Caco-2 (cell line): ENCODE results near the gene PROX1. TPM values are rescaled to one million over a fixed set of nuclear protein-coding genes. Genes with fewer than 3 reads are reported as not detected.

Source experiments
- BruUV-seq: library from RNA; stranded (reverse); fragments of 400-500 nt; replicated peaks from 2 replicates; lab custom pipeline; 2021; lab: Mats Ljungman, UMichigan
- CTCF ChIA-PET: fragments of 300-600 bp; sonication (Branson Sonifier 250); formaldehyde crosslinking; loops from one replicate; lab custom pipeline; 2022; ENCODE audit warnings: antibody characterized with exemption; lab: Charles Lee
- POLR2A ChIA-PET: fragments of 300-600 bp; sonication (Branson Sonifier 250); formaldehyde crosslinking; loops from one replicate; lab custom pipeline; 2022; ENCODE audit warnings: antibody characterized with exemption; lab: Charles Lee
- DNase-seq, 2 experiments: peaks; one replicate each; pipeline versions ENCODE4 v3.0.0 to v3.0.0-alpha.2; 2020 to 2022
- H3K27me3 ChIP-seq: replicated peaks from 2 replicates; pipeline ENCODE4 v1.6.0; 2011; ENCODE audit warnings: low read length; ENCODE audit not compliant: control insufficient read depth, insufficient read depth
- H3K36me3 ChIP-seq: 2 replicates; pipeline ENCODE4 v1.5.1; 2011; ENCODE audit warnings: low read length; ENCODE audit not compliant: control insufficient read depth, insufficient read depth
- H3K4me1 ChIP-seq: fragments of 250-450 bp; sonication (Bioruptor Pico); 2 replicates; pipeline ENCODE4 v1.5.1; 2020; ENCODE audit warnings: mild to moderate bottlenecking
- H3K4me3 ChIP-seq: 2 replicates; pipeline ENCODE4 v1.5.1; 2011; ENCODE audit warnings: low read depth, mild to moderate bottlenecking, control low read depth, low read length
- H3K9me3 ChIP-seq: fragments of 250-450 bp; sonication (Bioruptor Pico); 2 replicates; pipeline ENCODE4 v1.5.1; 2020; ENCODE audit warnings: mild to moderate bottlenecking, moderate library complexity
- H3K27ac Mint-ChIP-seq: one replicate; pipeline ENCODE4 v1.8.0; 2022; ENCODE audit warnings: mixed read lengths; ENCODE audit not compliant: unreplicated experiment
- H3K27me3 Mint-ChIP-seq: one replicate; pipeline ENCODE4 v1.8.0; 2022; ENCODE audit warnings: mixed read lengths; ENCODE audit not compliant: insufficient read depth, unreplicated experiment
- H3K36me3 Mint-ChIP-seq: one replicate; pipeline ENCODE4 v1.8.0; 2022; ENCODE audit warnings: mild to moderate bottlenecking, mixed read lengths; ENCODE audit not compliant: insufficient read depth, unreplicated experiment
- H3K4me1 Mint-ChIP-seq: one replicate; pipeline ENCODE4 v1.8.0; 2022; ENCODE audit warnings: low read depth, mixed read lengths; ENCODE audit not compliant: unreplicated experiment
- H3K4me3 Mint-ChIP-seq: one replicate; pipeline ENCODE4 v1.8.0; 2022; ENCODE audit warnings: mild to moderate bottlenecking, moderate library complexity, mixed read lengths; ENCODE audit not compliant: unreplicated experiment
- H3K9me3 Mint-ChIP-seq: one replicate; pipeline ENCODE4 v1.8.0; 2022; ENCODE audit warnings: mixed read lengths; ENCODE audit not compliant: unreplicated experiment
- intact Hi-C: fragments of 100-400 bp; cut with micrococcal nuclease; formaldehyde crosslinking; loops from one replicate; pipeline ENCODE4 v1.10.0; 2022; ENCODE audit not compliant: unreplicated experiment
- total RNA-seq: library from RNA; stranded (reverse); gene quantifications from 2 replicates; pipeline ENCODE4 v1.2.3, GENCODE V29; 2022
- TF ChIP-seq, protein P1 (sequence below), 2 experiments: fragments of 200-600 bp in 1 of 2; IDR thresholded peaks; 1 replicate in 1 of 2; 2 replicates in 1 of 2; pipeline versions ENCODE4 v1.5.1 to v1.8.0; 2011 to 2022; ENCODE audit warnings: antibody characterized with exemption in 1 of 2, control low read depth in 1 of 2, inconsistent platforms in 1 of 2, low read depth in 1 of 2, low read length in 1 of 2, mild to moderate bottlenecking in 1 of 2, moderate library complexity in 1 of 2; ENCODE audit not compliant: insufficient read depth in 1 of 2, severe bottlenecking in 1 of 2, unreplicated experiment in 1 of 2

The PROX1 gene
- total RNA-seq, 1 experiment from 2014 or later: 17.6 TPM

DNA sequence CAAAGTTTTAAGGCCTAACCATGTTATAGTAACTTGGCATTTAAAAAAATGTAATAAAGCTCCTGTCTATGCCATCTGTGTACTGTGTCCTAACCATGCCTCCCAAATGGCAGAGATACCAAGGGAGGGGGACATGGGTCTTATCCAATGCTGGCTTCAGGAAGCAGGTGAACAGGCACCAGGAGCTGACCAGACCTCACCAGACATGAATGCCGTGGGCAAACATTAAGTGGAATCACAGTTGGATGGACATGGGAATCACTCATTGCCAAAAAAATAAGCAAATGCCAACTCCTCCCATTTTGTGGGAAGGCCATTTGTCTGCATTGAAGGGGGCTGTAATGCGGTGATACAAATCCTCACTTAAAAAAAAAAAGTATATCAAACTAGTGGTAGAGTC lies 22.9 kb downstream of the PROX1 start:
- Mint-ChIP-seq H3K27me3 (no peaks in the 10 kb centered on the region), H3K4me1 (no peaks in the 10 kb centered on the region), H3K36me3 (peaks cover 12% of the 10 kb centered on the region), H3K4me3 (no peak overlapping the region), H3K27ac (no peak overlapping the region), H3K9me3 (no peaks in the 10 kb centered on the region)
- no TSS peak for BruUV-seq
- CTCF ChIA-PET: no interaction called here
- POLR2A ChIA-PET: no interaction called here
- Histone ChIP-seq H3K4me3 (no peak overlapping the region), H3K27me3 (no peaks in the 10 kb centered on the region), H3K4me1 (no peaks in the 10 kb centered on the region), H3K9me3 (no peaks in the 10 kb centered on the region), H3K36me3 (no peaks in the 10 kb centered on the region; the same call in 1 of the 2 replicates)
- TF ChIP-seq, protein P1, sequence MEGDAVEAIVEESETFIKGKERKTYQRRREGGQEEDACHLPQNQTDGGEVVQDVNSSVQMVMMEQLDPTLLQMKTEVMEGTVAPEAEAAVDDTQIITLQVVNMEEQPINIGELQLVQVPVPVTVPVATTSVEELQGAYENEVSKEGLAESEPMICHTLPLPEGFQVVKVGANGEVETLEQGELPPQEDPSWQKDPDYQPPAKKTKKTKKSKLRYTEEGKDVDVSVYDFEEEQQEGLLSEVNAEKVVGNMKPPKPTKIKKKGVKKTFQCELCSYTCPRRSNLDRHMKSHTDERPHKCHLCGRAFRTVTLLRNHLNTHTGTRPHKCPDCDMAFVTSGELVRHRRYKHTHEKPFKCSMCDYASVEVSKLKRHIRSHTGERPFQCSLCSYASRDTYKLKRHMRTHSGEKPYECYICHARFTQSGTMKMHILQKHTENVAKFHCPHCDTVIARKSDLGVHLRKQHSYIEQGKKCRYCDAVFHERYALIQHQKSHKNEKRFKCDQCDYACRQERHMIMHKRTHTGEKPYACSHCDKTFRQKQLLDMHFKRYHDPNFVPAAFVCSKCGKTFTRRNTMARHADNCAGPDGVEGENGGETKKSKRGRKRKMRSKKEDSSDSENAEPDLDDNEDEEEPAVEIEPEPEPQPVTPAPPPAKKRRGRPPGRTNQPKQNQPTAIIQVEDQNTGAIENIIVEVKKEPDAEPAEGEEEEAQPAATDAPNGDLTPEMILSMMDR (IDR thresholded peaks at IDR 0.05; ENCODE audit: insufficient read depth in 1 of 2, low read depth in 1 of 2, low read length in 1 of 2, severe bottlenecking in 1 of 2, unreplicated experiment in 1 of 2): no peak
- no peak for DNase-seq
- intact Hi-C loops: no loop called here

DNA sequence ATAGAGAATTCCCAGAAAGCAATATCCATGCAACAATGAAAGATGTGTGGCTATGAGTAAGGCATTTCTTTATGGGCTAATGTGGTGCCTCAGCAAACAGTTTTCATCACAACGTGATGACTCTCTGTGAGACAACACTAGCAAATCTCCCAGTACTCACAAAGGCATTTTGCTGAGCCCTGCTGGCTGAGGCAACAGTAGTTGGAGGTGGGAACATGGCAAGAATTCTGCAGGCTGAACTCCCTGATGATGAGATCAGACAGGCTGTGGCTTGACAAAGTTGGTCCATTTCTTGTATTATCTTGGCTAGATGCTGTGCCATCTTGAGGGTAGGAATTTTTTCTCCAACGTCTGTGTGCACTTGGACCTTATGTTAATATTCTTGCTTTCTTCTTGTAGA lies 24.6 kb downstream of the PROX1 start:
- Mint-ChIP-seq H3K27ac (no peak overlapping the region), H3K27me3 (no peaks in the 10 kb centered on the region), H3K9me3 (no peaks in the 10 kb centered on the region), H3K36me3 (peaks cover 12% of the 10 kb centered on the region), H3K4me3 (no peak overlapping the region), H3K4me1 (no peaks in the 10 kb centered on the region)
- intact Hi-C loops: no loop called here
- ChIA-PET POLR2A (no interaction called here), CTCF (no interaction called here)
- Histone ChIP-seq H3K4me3 (no peak overlapping the region), H3K27me3 (no peaks in the 10 kb centered on the region), H3K36me3 (no peaks in the 10 kb centered on the region; the same call in 1 of the 2 replicates), H3K4me1 (no peaks in the 10 kb centered on the region), H3K9me3 (no peaks in the 10 kb centered on the region)
- no TSS peak for BruUV-seq
- no peak for DNase-seq
- TF ChIP-seq, protein P1 (IDR thresholded peaks at IDR 0.05; ENCODE audit: insufficient read depth in 1 of 2, low read depth in 1 of 2, low read length in 1 of 2, severe bottlenecking in 1 of 2, unreplicated experiment in 1 of 2): no peak

DNA sequence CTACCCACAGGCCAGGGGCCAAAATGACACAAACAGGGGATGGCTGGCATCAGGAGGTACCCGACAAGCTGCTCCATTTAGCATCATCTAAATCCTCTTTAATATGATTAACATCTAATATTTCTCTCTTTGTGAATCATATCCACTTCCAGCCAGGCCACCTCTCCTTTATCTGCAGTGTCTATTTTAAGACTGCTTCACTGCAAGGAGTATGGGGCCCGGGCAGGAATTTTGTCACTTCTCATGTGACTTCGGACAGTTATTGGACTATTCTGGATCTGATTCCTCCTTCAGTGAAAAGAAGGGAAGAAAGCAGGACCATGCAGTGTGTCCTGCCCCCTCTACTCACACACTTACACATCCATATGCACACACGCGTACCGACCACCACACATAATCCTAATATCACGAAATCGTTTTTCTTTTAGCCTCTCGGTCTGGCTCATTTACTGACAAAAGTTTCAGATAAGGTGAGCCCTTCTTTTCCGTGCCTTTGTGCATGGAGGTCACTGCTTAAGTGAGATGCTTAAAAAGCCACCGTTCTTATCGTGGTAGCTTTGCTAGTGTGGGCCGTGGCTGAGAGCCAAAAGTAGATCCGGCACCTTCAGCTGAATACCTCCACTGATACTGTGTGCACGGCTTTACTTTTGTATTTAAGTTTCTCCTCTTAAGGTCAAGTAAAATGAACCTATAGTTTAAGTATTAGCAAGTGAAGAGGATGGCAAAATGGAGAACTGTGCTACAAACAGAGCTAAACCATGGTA lies 26.0 kb downstream of the PROX1 start:
- BruUV-seq: no TSS peak
- intact Hi-C loops: no loop called here
- Histone ChIP-seq H3K36me3 (no peaks in the 10 kb centered on the region; the same call in 1 of the 2 replicates), H3K4me3 (no peak overlapping the region), H3K27me3 (no peaks in the 10 kb centered on the region), H3K4me1 (no peaks in the 10 kb centered on the region), H3K9me3 (no peaks in the 10 kb centered on the region)
- H3K4me3 Mint-ChIP-seq: no peak overlapping the region
- TF ChIP-seq, protein P1 (IDR thresholded peaks at IDR 0.05; ENCODE audit: insufficient read depth in 1 of 2, low read depth in 1 of 2, low read length in 1 of 2, severe bottlenecking in 1 of 2, unreplicated experiment in 1 of 2): no peak
- H3K27ac Mint-ChIP-seq: no peak overlapping the region
- no peak for DNase-seq
- peaks cover 6% of the 10 kb centered on the region for H3K36me3 Mint-ChIP-seq
- ChIA-PET POLR2A (no interaction called here), CTCF (no interaction called here)
- no peaks in the 10 kb centered on the region for H3K27me3 Mint-ChIP-seq
- no peaks in the 10 kb centered on the region for H3K4me1 Mint-ChIP-seq
- no peaks in the 10 kb centered on the region for H3K9me3 Mint-ChIP-seq
